Kidney (tissue), 14 donors: Measurements from ENCODE around the gene MBOAT2. TPM values are rescaled to one million over a fixed set of nuclear protein-coding genes. Genes with fewer than 3 reads are reported as not detected.

Source experiments
- DNase-seq, 5 donors: peaks; one replicate each; pipeline ENCODE4 v3.0.0-alpha.2; 2013 to 2020
- FAIRE-seq: peaks from 2 replicates; lab custom pipeline; 2012; peaks lifted over from hg19 to GRCh38; lab: Jason Lieb, UNC
- H3K27ac ChIP-seq, 2 donors: one replicate each; pipeline ENCODE4 v1.7.0; 2013; ENCODE audit warnings: low read depth in 2 of 2, low read length in 2 of 2, inconsistent platforms in 1 of 2
- H3K27me3 ChIP-seq: one replicate; pipeline ENCODE4 v1.7.1; 2013; ENCODE audit warnings: low read length, inconsistent platforms; ENCODE audit not compliant: control insufficient read depth, insufficient read depth
- H3K36me3 ChIP-seq, 3 donors: one replicate each; pipeline versions ENCODE4 v1.7.0 to v1.7.1; 2013; ENCODE audit warnings: low read length in 3 of 3, control low read depth in 1 of 3, inconsistent platforms in 1 of 3; ENCODE audit not compliant: insufficient read depth in 3 of 3, control insufficient read depth in 2 of 3
- H3K4me1 ChIP-seq, 3 donors: one replicate each; pipeline versions ENCODE4 v1.7.0 to v1.7.1; 2013; ENCODE audit warnings: low read length in 3 of 3, inconsistent platforms in 1 of 3, low read depth in 1 of 3; ENCODE audit not compliant: control insufficient read depth in 2 of 3, insufficient read depth in 2 of 3
- H3K4me3 ChIP-seq, 3 donors: one replicate each; pipeline versions ENCODE4 v1.7.0 to v1.8.1; 2013; ENCODE audit warnings: low read length in 3 of 3, control low read depth in 1 of 3, inconsistent platforms in 1 of 3
- H3K9ac ChIP-seq, 3 donors: one replicate each; pipeline versions ENCODE4 v1.7.0 to v1.7.1; 2013; ENCODE audit warnings: low read length in 3 of 3, control low read depth in 1 of 3, inconsistent platforms in 1 of 3
- H3K9me3 ChIP-seq, 3 donors: one replicate each; pipeline versions ENCODE4 v1.7.0 to v1.7.1; 2013; ENCODE audit warnings: low read length in 3 of 3, control low read depth in 1 of 3, inconsistent platforms in 1 of 3; ENCODE audit not compliant: control insufficient read depth in 2 of 3, insufficient read depth in 1 of 3
- intact Hi-C: fragments of 100-400 bp; cut with DNase I; formaldehyde crosslinking; loops from one replicate; pipeline ENCODE4 v1.11.1; 2022
- polyA plus RNA-seq: library from polyadenylated mRNA; stranded (reverse); fragments of 350-450 nt; fragmentation: Illumina TruSeq; extraction: RNeasy Lipid Tissue Mini Kit (QIAGEN cat#74804); gene quantifications from one replicate; pipeline ENCODE4 v1.2.3, GENCODE V29; 2014; ENCODE audit warnings: low read depth, low replicate concordance; ENCODE audit not compliant: insufficient read depth
- total RNA-seq: library from RNA; stranded (reverse); fragmentation: NEBNext Ultra II Directional; extraction: Animal tissue kit (Norgen Biotek cat#: 25700); gene quantifications from one replicate; pipeline ENCODE4 v1.2.1, GENCODE V29; 2021
- TF ChIP-seq, protein P1 (sequence below): IDR thresholded peaks from 3 replicates; pipeline ENCODE4 v1.5.1; 2012; ENCODE audit warnings: mild to moderate bottlenecking, moderate library complexity, borderline replicate concordance; ENCODE audit not compliant: insufficient read depth; ENCODE audit errors: extremely low read depth
- donor health status: control.
- donor health status: control.
- donor health status: control.
- donor health status: control.
- donor health status: control.
- donor health status: DM: yes; HTN: yes; CAD: no.
- donor health status: Normal renal cell carcinoma (clear cell type).

Gene MBOAT2
- total and polyA plus RNA-seq, 2 donors from 2014 or later = 15.9 to 28.6 TPM

- Histone ChIP-seq H3K9ac (no peak overlapping the region), H3K36me3 (no peaks in the 10 kb centered on the region), H3K9me3 (no peaks in the 10 kb centered on the region), H3K27me3 (no peaks in the 10 kb centered on the region), H3K4me3 (no peak overlapping the region), H3K27ac (no peak overlapping the region), H3K4me1 (no peaks in the 10 kb centered on the region)
- TF ChIP-seq, protein P1, sequence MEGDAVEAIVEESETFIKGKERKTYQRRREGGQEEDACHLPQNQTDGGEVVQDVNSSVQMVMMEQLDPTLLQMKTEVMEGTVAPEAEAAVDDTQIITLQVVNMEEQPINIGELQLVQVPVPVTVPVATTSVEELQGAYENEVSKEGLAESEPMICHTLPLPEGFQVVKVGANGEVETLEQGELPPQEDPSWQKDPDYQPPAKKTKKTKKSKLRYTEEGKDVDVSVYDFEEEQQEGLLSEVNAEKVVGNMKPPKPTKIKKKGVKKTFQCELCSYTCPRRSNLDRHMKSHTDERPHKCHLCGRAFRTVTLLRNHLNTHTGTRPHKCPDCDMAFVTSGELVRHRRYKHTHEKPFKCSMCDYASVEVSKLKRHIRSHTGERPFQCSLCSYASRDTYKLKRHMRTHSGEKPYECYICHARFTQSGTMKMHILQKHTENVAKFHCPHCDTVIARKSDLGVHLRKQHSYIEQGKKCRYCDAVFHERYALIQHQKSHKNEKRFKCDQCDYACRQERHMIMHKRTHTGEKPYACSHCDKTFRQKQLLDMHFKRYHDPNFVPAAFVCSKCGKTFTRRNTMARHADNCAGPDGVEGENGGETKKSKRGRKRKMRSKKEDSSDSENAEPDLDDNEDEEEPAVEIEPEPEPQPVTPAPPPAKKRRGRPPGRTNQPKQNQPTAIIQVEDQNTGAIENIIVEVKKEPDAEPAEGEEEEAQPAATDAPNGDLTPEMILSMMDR = peak; percentile 57
- peak in 1 of 5 donors; percentile 71 for DNase-seq
- peak; percentile 95 for FAIRE-seq
- intact Hi-C loops = loop anchor here (10.0 kb wide), 1 partner anchor 262 kb away; no protein-coding TSS in a partner anchor
These were observed 130.6 kb downstream of the MBOAT2 start for GRCh38 chr2:8872821-8873432.

GRCh38 chr2:8870441-8870840 is 133.0 kb downstream of the MBOAT2 start:
- intact Hi-C loops = loop anchor here (10.0 kb wide), 1 partner anchor 264 kb away; no protein-coding TSS in a partner anchor
- no peak overlapping the region for H3K4me3 ChIP-seq
- no peaks in the 10 kb centered on the region for H3K4me1 ChIP-seq
- no peak for FAIRE-seq
- no peaks in the 10 kb centered on the region for H3K9me3 ChIP-seq
- peak in 3 of 5 donors; percentile 50 to 61 (median 51) for DNase-seq
- no peak overlapping the region for H3K27ac ChIP-seq
- TF ChIP-seq, protein P1 = no peak
- H3K27me3 ChIP-seq = no peaks in the 10 kb centered on the region
- H3K36me3 ChIP-seq = no peaks in the 10 kb centered on the region
- H3K9ac ChIP-seq = no peak overlapping the region

- Histone ChIP-seq H3K9me3 (no peaks in the 10 kb centered on the region), H3K36me3 (no peaks in the 10 kb centered on the region), H3K4me3 (no peak overlapping the region), H3K4me1 (no peaks in the 10 kb centered on the region), H3K27me3 (no peaks in the 10 kb centered on the region), H3K27ac (no peak overlapping the region), H3K9ac (no peak overlapping the region)
- intact Hi-C loops = no loop called here
- TF ChIP-seq, protein P1 = no peak
- no peak for DNase-seq
- FAIRE-seq = no peak
These were observed 136.1 kb downstream of the MBOAT2 start for GRCh38 chr2:8867363-8867762.
